ENCODE results near the gene LAMA3. TPM values are rescaled to one million over a fixed set of nuclear protein-coding genes. Genes with fewer than 3 reads are reported as not detected.

The LAMA3 gene
- polyA plus RNA-seq, 1 experiment, result 0.32 TPM

GRCh38 chr18:23992089-23992940, 303.1 kb downstream of the LAMA3 start:
- Histone ChIP-seq H3K4me3 (ENCODE audit: low read depth, low read length) (no peak overlapping the region), H3K27me3 (ENCODE audit: control insufficient read depth, insufficient read depth, low read length) (no peaks in the 10 kb centered on the region), H3K9me3 (ENCODE audit: control insufficient read depth, insufficient read depth, low read length) (no peaks in the 10 kb centered on the region), H3K27ac (ENCODE audit: low read depth, low read length) (no peak overlapping the region)
- no peak for DNase-seq (ENCODE audit: low read depth, low spot score)
- POLR2A ChIA-PET, result no interaction called here
- CTCF ChIA-PET, result no interaction called here
- TF ChIP-seq, protein P1, sequence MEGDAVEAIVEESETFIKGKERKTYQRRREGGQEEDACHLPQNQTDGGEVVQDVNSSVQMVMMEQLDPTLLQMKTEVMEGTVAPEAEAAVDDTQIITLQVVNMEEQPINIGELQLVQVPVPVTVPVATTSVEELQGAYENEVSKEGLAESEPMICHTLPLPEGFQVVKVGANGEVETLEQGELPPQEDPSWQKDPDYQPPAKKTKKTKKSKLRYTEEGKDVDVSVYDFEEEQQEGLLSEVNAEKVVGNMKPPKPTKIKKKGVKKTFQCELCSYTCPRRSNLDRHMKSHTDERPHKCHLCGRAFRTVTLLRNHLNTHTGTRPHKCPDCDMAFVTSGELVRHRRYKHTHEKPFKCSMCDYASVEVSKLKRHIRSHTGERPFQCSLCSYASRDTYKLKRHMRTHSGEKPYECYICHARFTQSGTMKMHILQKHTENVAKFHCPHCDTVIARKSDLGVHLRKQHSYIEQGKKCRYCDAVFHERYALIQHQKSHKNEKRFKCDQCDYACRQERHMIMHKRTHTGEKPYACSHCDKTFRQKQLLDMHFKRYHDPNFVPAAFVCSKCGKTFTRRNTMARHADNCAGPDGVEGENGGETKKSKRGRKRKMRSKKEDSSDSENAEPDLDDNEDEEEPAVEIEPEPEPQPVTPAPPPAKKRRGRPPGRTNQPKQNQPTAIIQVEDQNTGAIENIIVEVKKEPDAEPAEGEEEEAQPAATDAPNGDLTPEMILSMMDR (IDR thresholded peaks at IDR 0.05; ENCODE audit: low read depth, low read length), result no peak

DNA sequence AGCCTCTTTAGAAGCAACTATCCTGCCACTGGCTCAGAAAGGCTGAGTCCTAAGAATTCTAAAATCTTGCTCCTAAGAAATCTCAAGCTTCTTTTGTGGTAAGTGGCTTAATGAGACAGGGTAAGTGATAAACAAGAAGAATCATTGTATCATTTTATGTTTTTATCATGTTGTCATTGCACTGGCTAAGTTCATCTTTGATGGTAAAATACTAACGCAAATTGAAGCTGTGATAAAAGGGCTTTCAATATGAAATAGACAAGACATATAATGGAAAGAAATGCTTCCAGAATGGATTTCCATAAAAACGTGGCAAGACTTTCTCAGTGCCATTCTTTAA, 303.7 kb downstream of the LAMA3 start:
- H3K4me3 ChIP-seq (ENCODE audit: low read depth, low read length), result no peak overlapping the region

DNA sequence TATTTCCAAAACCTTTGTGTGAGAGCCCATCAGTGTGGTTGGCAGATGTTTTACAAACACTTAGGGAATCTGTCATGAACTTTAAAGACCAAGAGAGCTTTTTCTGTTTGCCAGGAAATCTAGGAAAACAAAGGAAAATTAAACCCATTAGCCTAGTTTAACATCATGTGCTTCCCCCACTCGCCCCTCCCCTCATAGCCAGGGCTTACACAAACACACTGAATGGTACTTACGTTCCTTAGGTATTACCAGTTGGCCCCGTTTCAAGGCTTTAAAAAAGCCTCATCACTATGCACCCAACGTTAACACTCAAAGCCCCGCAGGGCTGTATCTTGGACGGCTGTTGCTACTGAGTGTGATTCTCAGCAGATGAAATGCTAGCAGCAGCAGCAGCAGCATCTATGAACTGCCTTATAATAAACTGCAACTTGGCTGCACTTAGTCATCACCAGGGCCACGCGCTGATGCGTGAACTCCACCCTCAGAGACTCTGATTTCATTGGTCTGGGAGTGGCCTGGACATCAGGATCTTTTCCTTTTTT, 305.2 kb downstream of the LAMA3 start:
- ChIA-PET POLR2A (interaction anchor here (0.6 kb wide), 1 partner anchor 24 kb away, joined by 4 read pairs; no protein-coding TSS in a partner anchor), CTCF (interaction anchor here (1.1 kb wide), 1 partner anchor 74 kb away, joined by 3 read pairs; no protein-coding TSS in a partner anchor)
- no peaks in the 10 kb centered on the region for H3K9me3 ChIP-seq (ENCODE audit: control insufficient read depth, insufficient read depth, low read length)
- peak; percentile 76 for DNase-seq (ENCODE audit: low read depth, low spot score)
- TF ChIP-seq, protein P1 (IDR thresholded peaks at IDR 0.05; ENCODE audit: low read depth, low read length), result no peak
- H3K4me3 ChIP-seq (ENCODE audit: low read depth, low read length), result peak overlapping the region; percentile 25; the same call in 1 of the 2 replicates
- no peaks in the 10 kb centered on the region for H3K27me3 ChIP-seq (ENCODE audit: control insufficient read depth, insufficient read depth, low read length)
- H3K27ac ChIP-seq (ENCODE audit: low read depth, low read length), result no peak overlapping the region

More for the DNA sequence above, 303.7 kb downstream of the LAMA3 start:
- DNase-seq (ENCODE audit: low read depth, low spot score), result no peak
- ChIA-PET CTCF (interaction anchor here (0.5 kb wide), 1 partner anchor 99 kb away, joined by 3 read pairs; no protein-coding TSS in a partner anchor), POLR2A (no interaction called here)
- TF ChIP-seq, protein P1 (IDR thresholded peaks at IDR 0.05; ENCODE audit: low read depth, low read length), result no peak
- H3K27me3 ChIP-seq (ENCODE audit: control insufficient read depth, insufficient read depth, low read length), result no peaks in the 10 kb centered on the region
- H3K27ac ChIP-seq (ENCODE audit: low read depth, low read length), result no peak overlapping the region
- H3K9me3 ChIP-seq (ENCODE audit: control insufficient read depth, insufficient read depth, low read length), result no peaks in the 10 kb centered on the region

- no peak overlapping the region for H3K27ac ChIP-seq (ENCODE audit: low read depth, low read length)
- DNase-seq (ENCODE audit: low read depth, low spot score), result no peak
- TF ChIP-seq, protein P1 (IDR thresholded peaks at IDR 0.05; ENCODE audit: low read depth, low read length), result no peak
- H3K4me3 ChIP-seq (ENCODE audit: low read depth, low read length), result no peak overlapping the region
- POLR2A ChIA-PET, result no interaction called here
- H3K27me3 ChIP-seq (ENCODE audit: control insufficient read depth, insufficient read depth, low read length), result no peaks in the 10 kb centered on the region
- H3K9me3 ChIP-seq (ENCODE audit: control insufficient read depth, insufficient read depth, low read length), result no peaks in the 10 kb centered on the region
- CTCF ChIA-PET, result no interaction called here
Observed at GRCh38 chr18:23995180-23995579, 305.9 kb downstream of the LAMA3 start.

GRCh38 chr18:23998018-23998417, 308.8 kb downstream of the LAMA3 start:
- Histone ChIP-seq H3K4me3 (ENCODE audit: low read depth, low read length) (no peak overlapping the region), H3K27me3 (ENCODE audit: control insufficient read depth, insufficient read depth, low read length) (no peaks in the 10 kb centered on the region), H3K9me3 (ENCODE audit: control insufficient read depth, insufficient read depth, low read length) (no peaks in the 10 kb centered on the region; the same call in 1 of the 2 replicates), H3K27ac (ENCODE audit: low read depth, low read length) (no peak overlapping the region)
- TF ChIP-seq, protein P1 (IDR thresholded peaks at IDR 0.05; ENCODE audit: low read depth, low read length), result no peak
- DNase-seq (ENCODE audit: low read depth, low spot score), result no peak
- ChIA-PET CTCF (interaction anchor here (1.3 kb wide), 1 partner anchor 79 kb away, joined by 3 read pairs; no protein-coding TSS in a partner anchor), POLR2A (no interaction called here)

Data from AG04450 (cell line).